ENCODE data around the gene OR2T11. TPM values are rescaled to one million over a fixed set of nuclear protein-coding genes. Genes with fewer than 3 reads are reported as not detected.
"Not testable (repeated sequence)": the region's sequence is repeated elsewhere in the genome, so short reads cannot be mapped to it uniquely, and the experiment has no call there.

The OR2T11 gene, protein sequence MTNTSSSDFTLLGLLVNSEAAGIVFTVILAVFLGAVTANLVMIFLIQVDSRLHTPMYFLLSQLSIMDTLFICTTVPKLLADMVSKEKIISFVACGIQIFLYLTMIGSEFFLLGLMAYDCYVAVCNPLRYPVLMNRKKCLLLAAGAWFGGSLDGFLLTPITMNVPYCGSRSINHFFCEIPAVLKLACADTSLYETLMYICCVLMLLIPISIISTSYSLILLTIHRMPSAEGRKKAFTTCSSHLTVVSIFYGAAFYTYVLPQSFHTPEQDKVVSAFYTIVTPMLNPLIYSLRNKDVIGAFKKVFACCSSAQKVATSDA
- not detected for total RNA-seq
- 0 reads per million in 2 donors for total RNA-seq

DNA sequence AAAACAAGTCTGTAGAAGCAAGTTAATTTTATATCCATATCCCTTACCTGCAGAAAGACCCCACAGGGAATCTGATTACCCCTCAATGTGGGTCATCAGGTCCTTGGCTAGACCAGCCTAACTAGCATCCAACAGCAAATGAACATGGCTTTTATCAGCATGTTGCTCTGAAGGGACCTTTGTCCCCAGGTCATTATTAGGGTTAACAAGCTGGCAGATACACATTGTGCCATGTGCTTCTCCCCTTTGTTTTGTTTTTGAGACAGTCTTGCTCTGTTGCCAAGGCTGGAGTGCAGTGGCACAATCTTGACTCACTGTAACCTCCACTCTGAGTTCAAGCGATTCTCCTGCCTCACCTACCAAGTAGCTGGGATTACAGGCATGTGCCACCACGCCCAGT, at the start of gene OR2T11:
OR2T11 (minus strand) TSS at position 101 of the 400 bp plus-strand sequence. CDS start 7,963 bp downstream, outside the sequence.
- H3K4me3 Mint-ChIP-seq; H3K27ac Mint-ChIP-seq; ATAC-seq; H3K9me3 ChIP-seq (ENCODE audit: control insufficient read depth, low read length, poor library complexity, severe bottlenecking); H3K27me3 Mint-ChIP-seq; DNase-seq; H3K36me3 Mint-ChIP-seq (ENCODE audit: low read depth); H3K4me1 Mint-ChIP-seq: not testable (repeated sequence)

DNA sequence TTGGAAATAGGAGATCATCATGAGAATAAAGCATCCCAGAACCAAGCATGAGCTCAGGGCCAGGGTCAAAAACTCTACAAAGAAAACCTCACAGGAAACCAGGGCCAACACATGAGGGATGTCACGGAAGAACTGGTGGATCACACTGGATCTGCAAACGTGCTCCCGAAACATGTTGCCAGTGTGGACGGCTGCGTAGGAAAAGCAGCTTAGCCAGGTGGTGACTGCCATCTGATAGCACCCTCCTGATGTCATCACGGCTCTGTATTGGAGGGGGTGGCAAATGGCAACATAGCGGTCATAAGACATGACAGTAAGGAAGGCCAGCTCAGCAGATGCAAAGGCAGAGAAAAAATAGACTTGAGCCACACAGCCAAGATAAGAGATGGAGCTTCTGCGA, 46.8 kb upstream of the OR2T11 start:
- ATAC-seq (no peak), DNase-seq (no peak)
- Mint-ChIP-seq H3K4me1 (peaks cover 3% of the 10 kb centered on the region), H3K36me3 (ENCODE audit: low read depth) (no peaks in the 10 kb centered on the region), H3K27ac (no peak overlapping the region), H3K4me3 (no peak overlapping the region), H3K27me3 (peaks cover 31% of the 10 kb centered on the region)
- no peaks in the 10 kb centered on the region for H3K9me3 ChIP-seq (ENCODE audit: control insufficient read depth, low read length, poor library complexity, severe bottlenecking)

DNA sequence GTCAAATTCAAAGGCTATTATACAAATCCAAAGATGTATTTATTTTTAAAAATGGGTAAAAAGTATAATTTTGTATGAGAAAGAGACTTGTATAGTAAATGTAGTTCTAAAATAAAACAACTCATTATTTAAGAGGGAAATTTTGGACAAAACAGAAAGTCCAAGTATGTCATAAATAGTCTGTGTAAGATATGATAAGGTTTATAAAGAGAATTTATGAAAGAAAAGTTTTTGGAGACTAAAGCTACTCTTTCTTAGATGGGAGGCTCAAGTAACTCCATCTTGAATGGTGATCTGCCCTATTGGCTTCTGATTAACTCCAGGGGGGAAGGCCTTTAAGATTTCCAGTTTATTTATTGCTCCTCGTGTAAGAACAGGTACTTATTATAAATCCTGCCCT, 35.1 kb upstream of the OR2T11 start:
- DNase-seq: no peak
- no peaks in the 10 kb centered on the region for H3K9me3 ChIP-seq (ENCODE audit: control insufficient read depth, low read length, poor library complexity, severe bottlenecking)
- H3K4me3 Mint-ChIP-seq: no peak overlapping the region
- H3K4me1 Mint-ChIP-seq: no peaks in the 10 kb centered on the region
- ATAC-seq: no peak
- H3K27me3 Mint-ChIP-seq: no peaks in the 10 kb centered on the region
- H3K27ac Mint-ChIP-seq: no peak overlapping the region
- no peaks in the 10 kb centered on the region for H3K36me3 Mint-ChIP-seq (ENCODE audit: low read depth)

DNA sequence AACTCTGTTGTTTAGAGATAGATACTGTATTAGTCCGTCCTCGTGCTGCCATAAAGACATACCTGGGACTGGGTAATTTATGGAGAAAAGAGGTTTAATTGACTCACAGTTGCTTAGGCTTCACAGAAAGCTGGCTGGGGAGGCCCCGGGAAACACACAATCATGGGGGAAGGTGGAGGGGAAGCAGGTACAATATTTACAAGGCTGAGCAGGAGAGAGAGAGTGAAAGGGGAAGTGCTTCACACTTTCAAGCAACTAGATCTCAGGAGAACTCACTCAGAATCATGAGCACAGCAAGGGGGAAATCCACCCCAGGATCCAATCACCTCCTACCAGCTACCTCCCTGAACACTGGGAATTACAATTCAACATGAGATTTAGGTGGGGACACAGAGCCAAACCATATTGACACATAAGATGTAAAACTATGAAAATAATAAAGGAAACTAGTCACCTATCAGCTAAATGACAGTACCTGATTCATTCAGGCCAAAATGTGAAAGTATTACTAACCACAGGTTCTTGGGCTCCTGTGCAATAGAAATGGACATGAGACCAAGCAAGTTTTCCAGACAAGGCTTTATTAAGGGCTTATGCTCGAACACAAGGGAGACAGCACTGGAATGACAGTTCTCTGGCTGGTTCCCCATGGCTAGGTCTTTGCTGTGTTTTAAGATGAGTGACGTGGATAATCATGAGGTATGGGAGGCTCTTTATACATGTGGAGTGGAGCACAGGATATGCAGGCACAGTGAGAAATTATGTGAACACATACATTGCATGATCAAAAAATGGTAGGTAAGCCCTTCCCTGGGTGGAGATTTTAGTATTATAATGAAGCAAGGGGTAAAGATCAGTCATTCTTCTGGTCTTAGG, 28.8 kb upstream of the OR2T11 start:
- H3K4me1 Mint-ChIP-seq; H3K27ac Mint-ChIP-seq; H3K36me3 Mint-ChIP-seq (ENCODE audit: low read depth); H3K9me3 ChIP-seq (ENCODE audit: control insufficient read depth, low read length, poor library complexity, severe bottlenecking); H3K4me3 Mint-ChIP-seq; DNase-seq: not testable (repeated sequence)
- H3K27me3 Mint-ChIP-seq: peaks cover 33% of the 10 kb centered on the region
- peak; percentile 62 for ATAC-seq

DNA sequence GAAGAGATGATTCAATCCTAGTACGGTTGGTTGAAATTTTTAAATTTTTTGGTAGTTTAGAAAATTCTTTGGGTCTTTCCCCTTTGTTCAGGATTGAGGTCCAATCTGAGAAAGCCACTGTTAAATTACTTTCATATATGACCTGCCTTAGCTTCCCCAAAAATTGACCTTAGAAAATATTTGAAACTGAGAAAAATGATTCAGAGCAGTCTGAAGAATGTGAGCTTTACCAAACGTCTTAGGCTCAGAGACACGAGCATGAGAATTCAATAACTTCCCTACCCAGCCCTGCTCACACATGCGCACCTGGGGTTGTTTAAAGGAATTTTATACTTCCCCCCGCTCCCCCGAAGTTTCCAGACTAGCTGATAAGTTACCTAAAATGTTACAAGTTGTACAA, 21.9 kb upstream of the OR2T11 start:
- H3K4me3 Mint-ChIP-seq; DNase-seq; ATAC-seq; H3K4me1 Mint-ChIP-seq; H3K36me3 Mint-ChIP-seq (ENCODE audit: low read depth); H3K27ac Mint-ChIP-seq; H3K9me3 ChIP-seq (ENCODE audit: control insufficient read depth, low read length, poor library complexity, severe bottlenecking): not testable (repeated sequence)
- peaks cover 20% of the 10 kb centered on the region for H3K27me3 Mint-ChIP-seq

DNA sequence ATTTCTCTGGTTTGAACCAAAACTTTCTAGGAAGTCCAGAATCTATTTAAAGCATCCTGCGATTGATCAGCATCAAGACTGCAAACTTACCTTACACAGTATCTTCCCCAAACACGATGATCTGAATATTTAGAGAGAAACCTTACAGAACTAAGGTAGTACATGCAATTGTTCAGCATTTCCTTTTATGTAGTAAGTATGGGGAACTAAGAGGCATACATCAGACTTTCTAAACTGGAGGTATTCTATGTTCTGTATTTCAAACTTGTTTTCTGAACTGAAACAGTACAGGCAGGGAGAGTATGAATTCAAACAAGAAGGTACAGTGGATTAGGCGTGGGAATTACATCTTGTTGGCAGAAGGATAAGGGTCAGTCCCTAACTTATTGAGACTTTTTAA, 20.5 kb upstream of the OR2T11 start, which contains the start of gene OR2T27:
OR2T27 (minus strand) TSS at position 175 of the 400 bp plus-strand sequence. CDS start 4,644 bp downstream, outside the sequence.
- H3K27ac Mint-ChIP-seq; ATAC-seq; H3K36me3 Mint-ChIP-seq (ENCODE audit: low read depth); DNase-seq; H3K4me1 Mint-ChIP-seq; H3K9me3 ChIP-seq (ENCODE audit: control insufficient read depth, low read length, poor library complexity, severe bottlenecking); H3K4me3 Mint-ChIP-seq: not testable (repeated sequence)
- H3K27me3 Mint-ChIP-seq: peaks cover 14% of the 10 kb centered on the region

DNA sequence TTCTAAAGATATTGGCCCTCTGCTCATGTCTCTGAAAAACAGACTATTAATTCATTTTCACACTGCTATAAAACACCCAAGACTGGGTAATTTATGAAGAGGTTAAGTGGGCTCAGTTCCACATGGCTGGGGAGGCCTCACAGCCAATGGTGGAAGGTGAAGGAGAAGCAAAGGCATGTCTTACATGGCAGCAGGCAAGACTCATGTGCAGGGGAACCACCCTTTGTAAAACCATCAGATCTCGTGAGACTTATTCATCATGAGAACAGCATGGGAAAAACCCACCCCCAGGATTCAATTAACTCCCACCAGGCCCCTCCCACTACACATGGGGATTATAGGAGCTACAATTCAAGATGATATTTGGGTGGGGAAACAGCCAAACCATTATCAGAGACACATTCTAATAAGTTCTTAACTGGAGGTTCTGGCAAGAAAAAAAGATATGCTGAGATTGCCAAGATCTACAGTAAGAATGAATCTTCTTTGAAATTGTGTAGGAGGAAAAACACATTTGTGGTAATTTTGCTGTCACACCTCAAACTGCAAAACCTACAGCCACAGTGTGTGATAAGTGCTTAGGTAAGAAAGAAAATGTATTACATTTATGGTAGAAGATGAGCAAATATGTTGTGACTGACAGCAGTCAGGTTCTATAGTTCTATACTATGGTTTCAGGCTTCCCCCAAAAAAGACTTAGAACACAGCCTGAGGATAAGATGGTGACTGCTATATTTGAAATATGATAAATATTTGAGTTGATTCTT, 14.1 kb upstream of the OR2T11 start:
- H3K27me3 Mint-ChIP-seq; H3K4me3 Mint-ChIP-seq; H3K27ac Mint-ChIP-seq; ATAC-seq; DNase-seq; H3K36me3 Mint-ChIP-seq (ENCODE audit: low read depth); H3K9me3 ChIP-seq (ENCODE audit: control insufficient read depth, low read length, poor library complexity, severe bottlenecking); H3K4me1 Mint-ChIP-seq: not testable (repeated sequence)

DNA sequence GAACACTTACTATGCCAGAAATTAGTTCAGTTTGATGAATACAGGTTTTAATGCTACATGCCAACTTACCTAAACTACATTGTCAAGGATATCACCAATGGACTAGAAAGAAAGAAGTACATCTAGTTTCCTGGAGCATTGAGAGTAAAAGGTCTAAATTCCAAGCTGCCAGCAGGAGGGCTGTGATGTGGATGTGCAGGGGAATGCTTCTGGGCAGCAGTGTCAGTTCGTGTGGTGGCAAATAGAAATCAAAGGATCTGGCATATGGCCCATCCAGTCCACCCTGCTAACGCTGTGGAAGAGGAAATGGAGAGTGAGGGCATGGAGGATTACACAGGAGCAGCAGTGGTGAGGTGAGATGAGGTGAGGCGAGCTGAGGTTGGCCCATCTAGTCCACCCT, 10.3 kb upstream of the OR2T11 start, which contains the start of gene OR2T35:
OR2T35 (minus strand) TSS at position 101 of the 400 bp plus-strand sequence. CDS start 6,020 bp downstream, outside the sequence.
- not testable (repeated sequence) for H3K9me3 ChIP-seq (ENCODE audit: control insufficient read depth, low read length, poor library complexity, severe bottlenecking); H3K4me3 Mint-ChIP-seq; H3K27ac Mint-ChIP-seq; H3K36me3 Mint-ChIP-seq (ENCODE audit: low read depth); H3K4me1 Mint-ChIP-seq; ATAC-seq; H3K27me3 Mint-ChIP-seq; DNase-seq

DNA sequence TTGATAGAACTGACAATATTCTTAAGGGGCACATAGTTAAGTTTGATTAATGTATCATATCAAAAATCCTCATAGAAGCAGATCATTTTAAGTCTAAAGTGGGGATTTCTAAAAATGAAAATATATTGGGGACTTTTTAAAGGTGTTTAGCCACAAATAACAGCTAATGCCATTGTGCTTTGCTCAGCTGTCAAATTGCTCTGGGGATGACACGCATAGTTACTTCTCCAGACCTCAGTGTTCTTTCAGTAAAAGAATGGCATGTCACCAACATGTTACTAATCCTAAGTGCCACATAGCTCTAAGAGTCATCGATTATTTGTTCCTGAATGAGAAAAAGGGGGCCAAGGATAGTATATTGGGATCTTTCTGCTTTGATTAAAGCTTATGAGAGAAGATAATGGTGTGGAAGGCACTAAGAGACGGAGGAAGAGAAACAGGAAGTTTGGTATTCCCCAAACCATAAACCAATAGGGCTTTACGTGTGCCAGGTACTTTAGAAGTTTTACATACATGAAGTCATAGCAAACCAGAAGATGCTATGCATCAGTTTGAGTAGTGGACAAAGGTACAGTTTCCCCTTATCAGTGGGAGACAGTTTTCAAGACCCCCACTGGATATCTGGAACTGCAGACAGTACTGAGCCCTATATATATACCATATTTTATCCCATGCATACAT, 8.2 kb upstream of the OR2T11 start:
- not testable (repeated sequence) for H3K9me3 ChIP-seq (ENCODE audit: control insufficient read depth, low read length, poor library complexity, severe bottlenecking); H3K27me3 Mint-ChIP-seq; H3K27ac Mint-ChIP-seq; H3K36me3 Mint-ChIP-seq (ENCODE audit: low read depth); H3K4me3 Mint-ChIP-seq; DNase-seq; H3K4me1 Mint-ChIP-seq
- peak; percentile 71 for ATAC-seq

DNA sequence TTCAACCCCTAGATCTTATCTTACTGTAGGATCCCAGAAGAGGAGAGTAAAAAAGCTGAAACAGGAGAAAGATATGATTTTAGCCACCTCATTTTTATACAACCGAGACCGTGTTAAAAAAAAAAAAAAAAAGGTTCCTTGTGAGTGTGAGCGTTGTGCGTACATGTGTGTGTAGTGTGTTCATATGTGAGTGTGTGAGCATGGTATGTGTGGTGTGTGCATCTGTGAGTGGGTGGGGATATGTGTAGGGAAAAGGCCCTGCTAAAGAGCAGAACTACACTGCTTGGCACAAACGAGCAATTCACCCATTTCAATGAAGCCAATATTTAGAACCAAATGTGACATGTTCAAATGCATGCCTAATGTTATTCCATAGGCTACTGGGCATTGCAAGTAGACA, 6.7 kb upstream of the OR2T11 start:
- H3K4me3 Mint-ChIP-seq; H3K9me3 ChIP-seq (ENCODE audit: control insufficient read depth, low read length, poor library complexity, severe bottlenecking); H3K36me3 Mint-ChIP-seq (ENCODE audit: low read depth); ATAC-seq; H3K27ac Mint-ChIP-seq; H3K4me1 Mint-ChIP-seq; DNase-seq; H3K27me3 Mint-ChIP-seq: not testable (repeated sequence)

DNA sequence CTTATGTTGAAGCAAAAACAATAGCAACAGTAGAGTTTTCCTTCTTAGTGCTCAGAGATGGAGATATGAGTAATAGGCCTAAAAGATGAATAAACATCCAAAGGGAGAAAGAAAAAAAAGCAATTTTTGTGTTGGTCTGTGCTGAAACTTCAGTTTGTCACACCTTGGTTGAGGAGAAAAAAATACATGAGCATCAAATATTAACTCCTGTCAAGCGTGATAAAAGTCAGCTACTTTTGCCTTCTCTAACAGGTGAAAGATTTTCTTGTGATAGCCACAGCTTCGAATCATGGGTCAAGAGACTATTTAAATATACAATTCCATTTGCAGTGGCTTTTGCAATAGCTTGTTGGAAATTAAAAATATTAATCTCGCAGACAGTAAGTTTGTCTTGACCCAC, 6.0 kb upstream of the OR2T11 start:
- H3K4me3 Mint-ChIP-seq; H3K9me3 ChIP-seq (ENCODE audit: control insufficient read depth, low read length, poor library complexity, severe bottlenecking); DNase-seq; H3K36me3 Mint-ChIP-seq (ENCODE audit: low read depth); H3K27ac Mint-ChIP-seq; H3K27me3 Mint-ChIP-seq; H3K4me1 Mint-ChIP-seq; ATAC-seq: not testable (repeated sequence)

DNA sequence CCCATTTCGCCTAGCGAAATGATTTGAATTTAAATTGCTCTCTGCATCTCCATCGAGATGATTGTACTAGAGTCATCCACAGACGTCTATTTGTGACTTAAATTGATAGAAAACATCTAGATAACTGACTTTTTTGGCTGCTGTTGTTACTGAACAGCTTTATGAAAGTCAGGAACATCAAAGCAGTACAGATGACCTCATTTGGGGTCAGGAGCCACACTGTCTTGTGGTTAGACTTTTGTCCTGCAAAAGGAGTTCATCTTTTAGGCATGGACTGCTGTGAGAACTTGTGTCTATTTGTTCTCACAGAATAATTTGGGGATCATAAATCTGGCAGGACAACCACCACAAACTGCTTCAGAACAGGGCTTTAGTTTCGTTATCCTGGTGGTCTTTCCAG, 4.8 kb upstream of the OR2T11 start:
- H3K4me1 Mint-ChIP-seq; H3K4me3 Mint-ChIP-seq; H3K36me3 Mint-ChIP-seq (ENCODE audit: low read depth); DNase-seq; ATAC-seq; H3K27ac Mint-ChIP-seq; H3K27me3 Mint-ChIP-seq; H3K9me3 ChIP-seq (ENCODE audit: control insufficient read depth, low read length, poor library complexity, severe bottlenecking): not testable (repeated sequence)
